Stimulated activated CD4-positive, alpha-beta T cell treated with anti-CD3 and anti-CD28 coated beads, Interleukin-15, amount 100 ng/mL, for 24 hours (primary cell): Measurements from ENCODE around the gene RAI2.
A peak's percentile ranks its signal among the peaks of the same experiment; 100 is the strongest.

Source experiments
- DNase-seq: peaks from one replicate; pipeline ENCODE4 v3.0.0-alpha.2; 2020

The RAI2 gene

GRCh38 chrX:17778997-17779396, 82.1 kb downstream of the RAI2 start:
- no peak for DNase-seq

GRCh38 chrX:17774053-17774452, 87.0 kb downstream of the RAI2 start:
- no peak for DNase-seq

DNA sequence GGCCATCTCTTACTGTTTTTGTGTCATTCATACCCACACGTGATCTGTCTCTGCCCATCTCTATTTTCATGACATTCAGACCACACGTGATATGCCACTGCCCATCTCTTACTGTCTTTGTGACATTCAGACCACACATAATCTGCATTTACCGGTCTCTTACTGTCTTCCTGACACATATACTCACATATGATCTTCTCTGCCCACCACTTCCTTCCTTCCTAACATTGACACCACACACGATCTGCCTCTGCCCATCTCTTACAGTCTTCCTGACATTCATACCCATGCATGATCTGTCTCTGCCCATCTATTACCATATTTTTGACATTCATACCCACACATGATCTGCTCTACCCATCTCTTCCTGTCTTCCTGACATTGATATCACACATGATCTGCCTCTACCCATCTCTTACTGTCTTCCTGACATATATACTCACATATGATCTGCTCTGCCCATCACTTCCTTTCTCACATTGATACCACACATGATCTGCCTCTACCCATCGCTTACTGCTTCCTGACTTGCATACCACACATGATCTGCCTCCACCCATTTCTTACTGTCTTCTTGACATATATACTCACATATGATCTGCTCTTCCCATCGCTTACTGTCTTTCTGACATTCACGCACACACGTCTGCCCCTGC, 87.7 kb downstream of the RAI2 start:
- no peak for DNase-seq

DNA sequence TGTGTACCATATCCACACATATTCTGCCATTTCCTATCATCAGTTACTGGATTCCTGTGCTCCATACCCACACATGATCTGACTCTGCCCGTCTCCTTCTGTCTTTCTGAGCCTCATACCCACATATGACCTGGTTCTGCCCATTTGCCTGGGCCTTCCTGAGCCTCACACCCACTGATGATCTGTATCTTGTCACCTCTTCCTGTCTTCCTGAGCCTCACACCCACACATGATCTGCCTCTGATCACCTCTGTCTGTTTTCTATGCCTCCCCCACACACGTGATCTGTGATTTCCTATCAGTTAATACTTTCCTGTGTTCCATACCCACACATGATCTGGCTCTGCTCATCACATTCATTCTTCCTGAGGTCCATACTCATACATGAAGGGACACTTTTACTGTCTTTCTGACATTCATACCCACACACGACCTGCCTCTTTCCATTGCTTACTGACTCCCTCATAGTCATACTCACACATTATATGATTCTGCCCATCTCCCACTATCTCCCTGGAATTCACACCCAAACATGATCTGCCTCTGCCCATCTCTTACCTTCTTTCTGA, 91.3 kb downstream of the RAI2 start:
- DNase-seq, result peak; percentile 11

GRCh38 chrX:17768997-17769396, 92.1 kb downstream of the RAI2 start:
- no peak for DNase-seq

DNA sequence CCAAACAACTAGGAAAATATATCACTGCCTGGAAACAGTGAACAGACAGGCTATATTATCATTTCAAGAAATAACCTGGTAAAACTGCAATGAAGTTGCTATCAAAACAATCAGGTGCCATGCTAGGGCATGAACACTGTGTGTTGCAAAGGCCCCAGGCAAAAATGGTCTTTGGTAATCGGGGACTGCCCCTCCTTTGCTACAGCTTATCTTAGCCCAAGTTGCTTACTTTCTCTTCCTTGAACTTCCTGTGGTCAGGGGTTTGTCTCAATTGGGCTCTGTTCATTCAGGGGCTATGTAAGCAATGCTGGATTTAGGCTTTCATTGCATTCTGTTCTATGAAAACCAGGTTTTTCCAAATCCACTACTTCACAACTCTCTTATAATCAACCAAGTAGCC, 93.4 kb downstream of the RAI2 start:
- no peak for DNase-seq

DNA sequence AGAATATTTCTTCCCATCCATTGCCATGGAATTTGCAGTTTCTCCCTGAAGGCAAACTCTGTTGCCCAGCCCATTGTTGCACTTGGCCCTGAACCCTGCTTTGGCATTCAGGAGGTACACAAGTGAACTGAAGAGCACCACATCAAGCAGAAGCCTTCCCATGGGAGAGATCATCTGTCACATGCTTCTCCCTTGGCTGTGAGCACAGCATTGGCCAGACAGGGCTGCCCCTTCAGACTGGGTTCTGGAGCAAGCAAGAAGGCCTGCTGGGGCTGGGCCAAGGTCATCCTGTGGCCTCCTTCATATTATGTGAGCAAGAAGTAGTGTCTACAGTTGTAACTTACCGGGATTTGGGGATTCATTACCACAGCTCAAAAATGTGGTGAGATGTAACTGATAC, 101.1 kb downstream of the RAI2 start:
- DNase-seq, result no peak

DNA sequence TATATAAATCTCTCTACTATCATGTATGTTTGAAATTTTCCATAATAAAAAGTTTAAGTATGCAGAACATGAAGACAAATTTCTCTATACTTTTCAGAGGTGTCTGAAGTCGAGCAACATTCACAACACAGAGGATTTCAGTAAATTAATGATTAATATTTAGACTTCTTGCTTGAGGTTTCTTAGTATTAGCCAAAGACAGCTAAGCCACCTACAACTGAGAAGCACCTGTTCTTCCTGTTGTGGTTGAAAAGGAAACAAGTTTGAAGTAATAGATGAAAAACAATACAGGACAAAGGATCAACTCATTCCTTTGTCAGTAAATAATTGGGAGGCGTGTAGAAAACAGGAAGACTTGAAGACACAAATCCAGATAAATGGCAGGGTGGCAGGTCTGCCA, 102.7 kb downstream of the RAI2 start:
- no peak for DNase-seq

DNA sequence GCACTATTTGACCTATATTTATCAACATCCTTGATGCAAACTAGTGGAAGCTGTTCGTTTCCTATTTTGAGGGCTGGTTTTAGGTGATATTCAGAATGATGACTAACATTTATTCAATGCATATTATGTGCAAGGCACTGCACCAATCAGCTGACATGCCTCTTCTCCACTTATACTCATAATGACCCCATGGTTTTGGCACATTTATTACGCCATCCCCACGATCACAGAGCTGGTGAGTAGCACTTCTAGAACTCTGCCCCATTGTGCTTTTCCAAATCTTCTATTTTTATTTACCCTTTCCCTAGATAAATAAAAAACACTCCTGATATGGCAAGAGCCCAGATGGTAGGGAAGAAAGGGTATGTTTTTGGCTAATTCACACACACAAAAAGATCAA, 110.7 kb downstream of the RAI2 start:
- DNase-seq, result no peak
